Osteocyte (in vitro differentiated cells): ENCODE results near the gene FLT3. TPM values are rescaled to one million over a fixed set of nuclear protein-coding genes. Genes with fewer than 3 reads are reported as not detected.

ENCODE experiments used
- DNase-seq: peaks from one replicate; pipeline ENCODE4 v3.0.0; 2021; ENCODE audit warnings: mixed read lengths; ENCODE audit not compliant: unreplicated experiment; ENCODE audit errors: extremely low spot score
- H3K27ac Mint-ChIP-seq: one replicate; pipeline ENCODE4 v1.8.0; 2021; ENCODE audit warnings: mild to moderate bottlenecking, mixed read lengths; ENCODE audit not compliant: unreplicated experiment
- H3K27me3 Mint-ChIP-seq: one replicate; pipeline ENCODE4 v1.8.0; 2021; ENCODE audit warnings: mixed read lengths; ENCODE audit not compliant: unreplicated experiment
- H3K36me3 Mint-ChIP-seq: one replicate; pipeline ENCODE4 v1.8.0; 2021; ENCODE audit warnings: mixed read lengths; ENCODE audit not compliant: unreplicated experiment
- H3K4me1 Mint-ChIP-seq: one replicate; pipeline ENCODE4 v1.8.0; 2021; ENCODE audit warnings: mixed read lengths; ENCODE audit not compliant: unreplicated experiment
- H3K4me3 Mint-ChIP-seq: one replicate; pipeline ENCODE4 v1.8.0; 2021; ENCODE audit warnings: mild to moderate bottlenecking, moderate library complexity, mixed read lengths; ENCODE audit not compliant: unreplicated experiment
- H3K9me3 Mint-ChIP-seq: one replicate; pipeline ENCODE4 v1.8.0; 2021; ENCODE audit warnings: mixed read lengths; ENCODE audit not compliant: unreplicated experiment
- total RNA-seq: library from RNA; stranded (reverse); gene quantifications from 2 replicates; pipeline ENCODE4 v1.2.1, GENCODE V29; 2021
- TF ChIP-seq, protein P1 (sequence below): fragments of 200-600 bp; sonication (generic); IDR thresholded peaks from 2 replicates; pipeline ENCODE4 v1.5.0; 2021; ENCODE audit warnings: antibody characterized with exemption, mild to moderate bottlenecking, moderate library complexity

The FLT3 gene
- total RNA-seq, 1 donor from 2014 or later = not detected

DNA sequence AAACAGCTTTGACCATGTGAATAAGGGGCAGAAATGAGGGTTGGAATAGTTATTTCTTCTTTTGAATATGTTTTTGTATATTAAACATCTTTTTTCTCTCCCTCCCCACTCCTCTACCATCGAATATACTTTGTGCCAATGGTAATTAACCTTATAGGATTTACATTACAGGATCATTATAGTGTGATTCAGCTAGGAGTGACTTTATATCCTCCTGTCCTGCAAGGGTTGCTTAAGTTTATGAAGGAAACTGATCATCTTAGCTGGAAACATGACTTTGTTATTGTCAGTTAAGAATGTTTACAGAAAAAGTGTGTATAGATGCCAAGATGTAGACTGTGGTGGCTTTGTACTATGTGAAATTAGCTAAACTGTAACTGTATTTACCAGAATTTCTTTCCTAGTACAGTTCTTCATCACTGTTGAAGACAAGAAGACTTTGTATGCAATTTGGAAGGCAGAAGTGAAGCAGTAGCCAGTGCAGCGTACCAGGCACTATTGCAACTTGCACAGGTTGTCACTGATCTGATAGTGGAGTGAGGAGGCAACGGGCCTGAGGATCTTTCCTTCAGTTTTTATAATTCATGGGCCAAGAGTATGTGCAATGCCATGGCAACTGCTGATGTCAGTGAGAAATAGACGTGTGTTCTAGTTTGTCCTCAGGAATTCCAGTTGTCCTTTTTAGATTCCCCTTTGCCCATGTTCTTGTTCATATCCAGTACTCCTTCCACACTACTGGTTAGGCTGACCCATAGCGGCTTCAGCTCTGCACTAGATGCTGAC, 29.7 kb upstream of the FLT3 start:
- TF ChIP-seq, protein P1, sequence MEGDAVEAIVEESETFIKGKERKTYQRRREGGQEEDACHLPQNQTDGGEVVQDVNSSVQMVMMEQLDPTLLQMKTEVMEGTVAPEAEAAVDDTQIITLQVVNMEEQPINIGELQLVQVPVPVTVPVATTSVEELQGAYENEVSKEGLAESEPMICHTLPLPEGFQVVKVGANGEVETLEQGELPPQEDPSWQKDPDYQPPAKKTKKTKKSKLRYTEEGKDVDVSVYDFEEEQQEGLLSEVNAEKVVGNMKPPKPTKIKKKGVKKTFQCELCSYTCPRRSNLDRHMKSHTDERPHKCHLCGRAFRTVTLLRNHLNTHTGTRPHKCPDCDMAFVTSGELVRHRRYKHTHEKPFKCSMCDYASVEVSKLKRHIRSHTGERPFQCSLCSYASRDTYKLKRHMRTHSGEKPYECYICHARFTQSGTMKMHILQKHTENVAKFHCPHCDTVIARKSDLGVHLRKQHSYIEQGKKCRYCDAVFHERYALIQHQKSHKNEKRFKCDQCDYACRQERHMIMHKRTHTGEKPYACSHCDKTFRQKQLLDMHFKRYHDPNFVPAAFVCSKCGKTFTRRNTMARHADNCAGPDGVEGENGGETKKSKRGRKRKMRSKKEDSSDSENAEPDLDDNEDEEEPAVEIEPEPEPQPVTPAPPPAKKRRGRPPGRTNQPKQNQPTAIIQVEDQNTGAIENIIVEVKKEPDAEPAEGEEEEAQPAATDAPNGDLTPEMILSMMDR = no peak
- no peak for DNase-seq
- H3K27ac Mint-ChIP-seq = no peak overlapping the region

DNA sequence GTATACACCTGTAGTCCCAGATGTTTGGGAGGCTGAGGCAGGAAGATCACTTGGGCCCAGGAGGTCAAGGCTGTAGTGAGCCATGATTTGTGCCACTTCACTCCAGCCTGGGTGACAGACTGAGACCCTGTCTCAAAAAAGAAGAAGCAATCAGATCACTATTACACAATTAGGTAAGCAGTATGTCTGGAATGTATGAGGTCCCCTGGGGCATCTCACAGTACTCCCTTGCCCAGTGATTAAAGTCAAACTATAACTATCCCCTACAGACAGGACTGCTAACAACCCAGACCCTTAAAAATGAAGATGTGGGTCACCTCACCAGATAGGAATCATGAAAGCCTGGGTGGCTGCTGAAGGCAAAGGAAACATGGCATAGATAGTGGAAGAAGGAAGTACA, 28.6 kb upstream of the FLT3 start:
- DNase-seq = no peak
- Mint-ChIP-seq H3K9me3 (no peaks in the 10 kb centered on the region), H3K4me1 (no peaks in the 10 kb centered on the region), H3K4me3 (no peak overlapping the region), H3K36me3 (no peaks in the 10 kb centered on the region), H3K27ac (no peak overlapping the region), H3K27me3 (peaks cover 9% of the 10 kb centered on the region)
- TF ChIP-seq, protein P1 = no peak

More for the DNA sequence above, 29.7 kb upstream of the FLT3 start:
- H3K4me3 Mint-ChIP-seq = no peak overlapping the region
- H3K4me1 Mint-ChIP-seq = no peaks in the 10 kb centered on the region
- no peaks in the 10 kb centered on the region for H3K9me3 Mint-ChIP-seq
- H3K27me3 Mint-ChIP-seq = peaks cover 9% of the 10 kb centered on the region
- H3K36me3 Mint-ChIP-seq = no peaks in the 10 kb centered on the region

DNA sequence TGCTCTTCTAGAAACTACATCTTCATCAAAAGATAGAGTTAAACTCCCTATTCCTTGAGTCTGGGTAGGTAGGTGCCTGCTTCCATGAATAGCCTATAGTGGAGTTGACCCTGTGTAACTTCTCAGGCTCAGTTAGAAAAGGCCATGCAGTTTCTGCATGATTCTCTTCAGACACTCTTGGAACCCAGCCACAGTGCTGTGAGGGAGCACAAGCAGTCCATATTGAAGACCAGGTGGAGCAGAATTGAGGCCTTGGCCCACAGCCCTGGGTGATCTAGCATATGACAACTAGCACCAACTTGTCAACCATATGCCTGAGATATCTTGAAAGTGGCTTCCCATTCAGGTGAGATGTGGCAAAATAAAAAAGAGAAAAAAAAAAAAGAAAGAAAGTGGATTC, 27.7 kb upstream of the FLT3 start:
- no peaks in the 10 kb centered on the region for H3K4me1 Mint-ChIP-seq
- H3K27ac Mint-ChIP-seq = no peak overlapping the region
- H3K4me3 Mint-ChIP-seq = no peak overlapping the region
- peak; percentile 62 for DNase-seq
- TF ChIP-seq, protein P1 = no peak
- no peaks in the 10 kb centered on the region for H3K9me3 Mint-ChIP-seq
- no peaks in the 10 kb centered on the region for H3K36me3 Mint-ChIP-seq
- peaks cover 9% of the 10 kb centered on the region for H3K27me3 Mint-ChIP-seq

DNA sequence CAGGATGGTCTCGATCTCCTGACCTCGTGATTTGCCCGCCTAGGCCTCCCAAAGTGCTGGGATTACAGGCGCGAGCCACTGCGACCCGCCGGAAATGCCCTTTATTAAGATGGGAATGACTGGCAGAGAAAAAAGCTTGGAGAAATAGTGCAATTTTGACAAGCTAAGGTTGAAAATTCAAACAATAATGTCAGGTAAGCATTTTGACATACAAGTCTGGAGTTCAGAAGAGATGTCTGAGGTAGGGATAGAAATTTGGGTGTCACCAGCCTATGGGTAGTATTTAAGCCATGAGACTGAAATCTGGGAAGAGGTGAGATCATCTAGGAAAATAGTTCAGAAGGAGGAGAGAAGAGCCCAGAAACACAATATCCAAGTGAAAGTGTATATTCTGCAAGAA, 20.8 kb upstream of the FLT3 start:
- H3K27ac Mint-ChIP-seq = no peak overlapping the region
- H3K9me3 Mint-ChIP-seq = no peaks in the 10 kb centered on the region
- peaks cover 31% of the 10 kb centered on the region for H3K27me3 Mint-ChIP-seq
- TF ChIP-seq, protein P1 = no peak
- DNase-seq = no peak
- no peaks in the 10 kb centered on the region for H3K36me3 Mint-ChIP-seq
- H3K4me1 Mint-ChIP-seq = no peaks in the 10 kb centered on the region
- no peak overlapping the region for H3K4me3 Mint-ChIP-seq

DNA sequence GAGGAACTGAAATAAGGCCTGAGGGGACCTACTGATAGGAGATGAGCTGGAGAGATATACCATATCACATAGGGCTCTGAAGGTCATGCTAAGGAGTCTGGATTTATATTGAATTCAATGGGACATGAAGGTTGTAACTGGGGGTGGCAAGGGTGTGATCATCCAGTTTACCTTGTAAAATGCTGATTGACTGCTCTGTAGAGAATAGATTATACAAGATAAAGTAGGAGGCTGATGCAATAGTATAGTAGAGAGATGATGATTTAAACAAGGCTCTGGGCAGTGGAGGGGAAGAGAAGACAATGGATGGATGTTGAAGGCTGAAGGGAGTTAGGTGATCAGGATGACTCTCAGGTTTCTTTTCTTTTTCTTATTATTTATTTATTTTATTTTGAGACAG, 19.9 kb upstream of the FLT3 start:
- no peak overlapping the region for H3K27ac Mint-ChIP-seq
- peaks cover 38% of the 10 kb centered on the region for H3K27me3 Mint-ChIP-seq
- no peaks in the 10 kb centered on the region for H3K9me3 Mint-ChIP-seq
- H3K4me1 Mint-ChIP-seq = no peaks in the 10 kb centered on the region
- TF ChIP-seq, protein P1 = no peak
- no peak for DNase-seq
- H3K36me3 Mint-ChIP-seq = no peaks in the 10 kb centered on the region
- H3K4me3 Mint-ChIP-seq = no peak overlapping the region
